Natural killer cell treated with Interleukin-12 subunit alpha and Interleukin-12 subunit beta and Interleukin-15 and Interleukin-18, amount 100 ng/mL, for 72 hours (primary cell): ENCODE data around the gene FOXRED1. TPM values are rescaled to one million over a fixed set of nuclear protein-coding genes. Genes with fewer than 3 reads are reported as not detected.

Experiments used
- ATAC-seq, 2 donors: fragments of 150-1000 bp; cut with Tn5 transposase in 1 of 2; sonication (Bioruptor Pico), chemical (Tn5 transposase) in 1 of 2; 2 replicates each; pipeline ENCODE4 v1.10.0; 2021
- DNase-seq: peaks from one replicate; pipeline ENCODE4 v3.0.0; 2022; ENCODE audit warnings: low spot score
- H3K27ac Mint-ChIP-seq, 2 donors: 1 replicate in 1 of 2; 2 replicates in 1 of 2; pipeline ENCODE4 v1.8.0; 2022; ENCODE audit warnings: mixed read lengths in 2 of 2, mild to moderate bottlenecking in 1 of 2, moderate library complexity in 1 of 2
- H3K27me3 Mint-ChIP-seq, 2 donors: 1 replicate in 1 of 2; 2 replicates in 1 of 2; pipeline ENCODE4 v1.8.0; 2022; ENCODE audit warnings: mixed read lengths in 2 of 2
- H3K36me3 Mint-ChIP-seq: one replicate; pipeline ENCODE4 v1.8.0; 2022; ENCODE audit warnings: mixed read lengths
- H3K4me1 Mint-ChIP-seq, 2 donors: 1 replicate in 1 of 2; 2 replicates in 1 of 2; pipeline ENCODE4 v1.8.0; 2022; ENCODE audit warnings: low read depth in 2 of 2, mixed read lengths in 2 of 2, mild to moderate bottlenecking in 1 of 2
- H3K4me3 Mint-ChIP-seq: one replicate; pipeline ENCODE4 v1.8.0; 2022; ENCODE audit warnings: mixed read lengths
- H3K9me3 Mint-ChIP-seq: 2 replicates; pipeline ENCODE4 v1.8.0; 2022; ENCODE audit warnings: mixed read lengths
- total RNA-seq, 2 donors: library from RNA; stranded (reverse); gene quantifications; one replicate each; pipeline ENCODE4 v1.2.3, GENCODE V29; 2022

Gene FOXRED1
- total RNA-seq, 2 donors from 2014 or later, result 39.7 to 79.6 TPM

- no peaks in the 10 kb centered on the region for H3K9me3 Mint-ChIP-seq
- peaks cover 18% of the 10 kb centered on the region for H3K36me3 Mint-ChIP-seq
- no peaks in the 10 kb centered on the region for H3K27me3 Mint-ChIP-seq
- H3K27ac Mint-ChIP-seq, result no peak overlapping the region
- ATAC-seq (no peak), DNase-seq (no peak)
- no peak overlapping the region for H3K4me3 Mint-ChIP-seq
- H3K4me1 Mint-ChIP-seq, result peaks cover 0 to 2% of the 10 kb centered on the region in 2 donors
Measured at GRCh38 chr11:126256216-126256615, 12.7 kb upstream of the FOXRED1 start.

GRCh38 chr11:126257144-126257543 is 11.8 kb upstream of the FOXRED1 start:
- H3K4me1 Mint-ChIP-seq, result peaks cover 0 to 4% of the 10 kb centered on the region in 2 donors
- no peaks in the 10 kb centered on the region for H3K27me3 Mint-ChIP-seq
- DNase-seq (no peak), ATAC-seq (no peak)
- peaks cover 21% of the 10 kb centered on the region for H3K36me3 Mint-ChIP-seq
- H3K9me3 Mint-ChIP-seq, result no peaks in the 10 kb centered on the region
- H3K27ac Mint-ChIP-seq, result no peak overlapping the region
- no peak overlapping the region for H3K4me3 Mint-ChIP-seq

DNA sequence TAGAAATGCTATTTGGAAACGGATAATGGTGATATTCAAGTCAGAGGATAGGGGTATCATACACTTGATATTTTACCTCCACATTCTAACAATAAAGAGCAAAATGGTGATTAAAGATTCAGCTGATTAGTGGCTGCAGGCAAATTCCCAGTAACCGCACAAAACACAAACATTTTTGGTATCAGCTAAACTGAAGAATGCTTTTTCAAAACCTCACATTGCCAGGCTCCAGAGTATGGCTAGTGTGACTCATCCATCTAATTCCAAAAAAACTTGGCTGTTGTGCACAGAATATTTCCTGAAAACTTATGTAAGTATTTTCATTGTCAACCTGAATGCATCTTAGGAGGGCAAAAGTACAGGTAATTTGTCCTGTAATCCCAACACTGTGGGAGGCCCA is 11.2 kb upstream of the FOXRED1 start:
- no peak for ATAC-seq
- peaks cover 21% of the 10 kb centered on the region for H3K36me3 Mint-ChIP-seq
- no peak overlapping the region for H3K27ac Mint-ChIP-seq
- H3K4me3 Mint-ChIP-seq, result no peak overlapping the region
- H3K4me1 Mint-ChIP-seq, result peaks cover 0 to 4% of the 10 kb centered on the region in 2 donors
- DNase-seq, result no peak
- H3K27me3 Mint-ChIP-seq, result no peaks in the 10 kb centered on the region
- no peaks in the 10 kb centered on the region for H3K9me3 Mint-ChIP-seq

DNA sequence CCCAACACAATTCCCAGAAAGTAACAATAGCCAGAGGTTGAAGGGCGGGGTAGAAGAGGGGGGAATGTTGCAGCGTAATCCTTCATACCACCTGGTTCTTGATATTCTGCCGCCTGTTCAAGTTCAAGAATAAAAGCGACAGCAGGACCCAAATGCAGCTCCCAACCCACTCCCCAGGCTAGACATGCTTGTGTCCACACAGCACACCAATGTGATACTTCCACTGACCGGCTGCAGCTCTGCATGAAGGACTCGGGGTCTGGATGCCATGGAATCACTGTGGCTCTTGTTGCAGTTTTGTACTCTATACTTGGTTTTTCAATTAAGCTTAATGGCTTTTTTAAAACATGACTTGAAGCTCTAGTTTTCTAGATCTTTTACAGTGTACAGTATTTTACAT is 6.7 kb upstream of the FOXRED1 start:
- Mint-ChIP-seq H3K4me1 (peaks cover 17% of the 10 kb centered on the region in 2 donors), H3K27ac (peak overlapping the region in 1 of 2 donors; percentile 30), H3K4me3 (no peak overlapping the region), H3K27me3 (no peaks in the 10 kb centered on the region), H3K9me3 (no peaks in the 10 kb centered on the region), H3K36me3 (peaks cover 41% of the 10 kb centered on the region)
- DNase-seq (no peak), ATAC-seq (no peak)

DNA sequence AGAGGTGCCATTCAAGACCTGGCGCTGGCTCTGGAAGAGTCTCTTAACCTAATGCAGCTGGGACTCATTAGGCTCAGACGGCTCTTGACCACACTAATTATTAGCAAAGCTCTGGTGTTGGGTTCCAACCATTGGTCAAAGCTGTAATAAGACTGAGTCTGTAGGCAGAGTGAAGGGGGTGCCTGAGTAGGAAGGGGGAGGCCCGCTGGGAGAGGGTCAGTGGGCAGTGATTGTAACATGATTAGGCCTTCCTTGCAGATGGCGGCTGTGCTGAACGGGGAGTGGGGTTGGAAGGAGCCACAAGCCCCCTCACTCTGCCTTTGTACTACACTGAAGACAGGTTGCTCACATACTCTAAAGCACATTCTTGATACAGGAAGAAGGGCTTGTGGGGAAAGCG is 5.5 kb upstream of the FOXRED1 start:
- Mint-ChIP-seq H3K27ac (no peak overlapping the region), H3K9me3 (no peaks in the 10 kb centered on the region), H3K36me3 (peaks cover 46% of the 10 kb centered on the region), H3K27me3 (no peaks in the 10 kb centered on the region), H3K4me1 (peaks cover 27% of the 10 kb centered on the region in 2 donors), H3K4me3 (no peak overlapping the region)
- DNase-seq (no peak), ATAC-seq (no peak)

GRCh38 chr11:126265811-126266210 is 3.1 kb upstream of the FOXRED1 start:
- Mint-ChIP-seq H3K9me3 (no peaks in the 10 kb centered on the region), H3K27me3 (no peaks in the 10 kb centered on the region), H3K4me1 (peaks cover 43 to 46% of the 10 kb centered on the region in 2 donors), H3K36me3 (peaks cover 42% of the 10 kb centered on the region), H3K27ac (peak overlapping the region; percentile 19 to 98), H3K4me3 (no peak overlapping the region)
- no peak for ATAC-seq
- no peak for DNase-seq

GRCh38 chr11:126267650-126268049 is 1.3 kb upstream of the FOXRED1 start:
- Mint-ChIP-seq H3K36me3 (peaks cover 38% of the 10 kb centered on the region), H3K4me3 (peak overlapping the region; percentile 98), H3K27ac (peak overlapping the region; percentile 98), H3K9me3 (no peaks in the 10 kb centered on the region), H3K27me3 (no peaks in the 10 kb centered on the region), H3K4me1 (peaks cover 49 to 54% of the 10 kb centered on the region in 2 donors)
- no peak for ATAC-seq
- no peak for DNase-seq

DNA sequence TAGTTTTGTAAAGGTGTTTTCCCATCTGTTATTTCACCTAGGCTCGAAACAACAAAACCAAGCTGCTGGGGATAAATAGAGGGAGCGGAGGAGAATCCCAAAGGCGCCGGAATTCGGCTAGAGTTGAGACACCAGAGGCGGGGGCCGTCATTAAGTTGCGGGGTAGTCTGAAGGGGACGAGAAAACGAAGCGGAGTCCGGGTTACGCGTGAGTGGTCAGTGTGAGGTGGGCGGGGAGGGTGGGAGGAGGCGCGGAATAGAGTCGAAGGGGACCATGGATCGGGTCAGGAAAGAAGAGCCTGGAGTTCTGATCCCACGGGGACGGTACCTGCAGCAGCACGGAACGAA is 620 bp upstream of the FOXRED1 start:
- H3K36me3 Mint-ChIP-seq, result peaks cover 41% of the 10 kb centered on the region
- no peak for DNase-seq

DNA sequence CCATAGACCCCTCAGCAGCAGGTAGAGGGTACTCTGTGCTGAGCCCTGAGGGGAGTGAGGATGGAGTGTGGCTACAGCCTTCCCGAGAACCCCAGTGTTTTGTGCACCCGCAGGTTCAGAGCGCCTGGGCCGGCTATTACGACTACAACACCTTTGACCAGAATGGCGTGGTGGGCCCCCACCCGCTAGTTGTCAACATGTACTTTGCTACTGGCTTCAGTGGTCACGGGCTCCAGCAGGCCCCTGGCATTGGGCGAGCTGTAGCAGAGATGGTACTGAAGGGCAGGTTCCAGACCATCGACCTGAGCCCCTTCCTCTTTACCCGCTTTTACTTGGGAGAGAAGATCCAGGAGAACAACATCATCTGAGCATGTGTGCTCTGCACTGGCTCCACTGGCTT is 8.4 kb downstream of the FOXRED1 start:
- DNase-seq (no peak), ATAC-seq (no peak)
- no peak overlapping the region for H3K27ac Mint-ChIP-seq
- H3K4me1 Mint-ChIP-seq, result peaks cover 32% of the 10 kb centered on the region in 2 donors
- H3K4me3 Mint-ChIP-seq, result no peak overlapping the region
- no peaks in the 10 kb centered on the region for H3K9me3 Mint-ChIP-seq
- peaks cover 22% of the 10 kb centered on the region for H3K36me3 Mint-ChIP-seq
- no peaks in the 10 kb centered on the region for H3K27me3 Mint-ChIP-seq

More for the DNA sequence above, 620 bp upstream of the FOXRED1 start:
- H3K4me3 Mint-ChIP-seq, result peak overlapping the region; percentile 98
- H3K27me3 Mint-ChIP-seq, result no peaks in the 10 kb centered on the region
- ATAC-seq, result peak; percentile 0 to 2
- peaks cover 49 to 55% of the 10 kb centered on the region in 2 donors for H3K4me1 Mint-ChIP-seq
- peak overlapping the region; percentile 98 for H3K27ac Mint-ChIP-seq
- no peaks in the 10 kb centered on the region for H3K9me3 Mint-ChIP-seq

- H3K27me3 Mint-ChIP-seq, result no peaks in the 10 kb centered on the region
- H3K27ac Mint-ChIP-seq, result no peak overlapping the region
- H3K36me3 Mint-ChIP-seq, result peaks cover 19% of the 10 kb centered on the region
- DNase-seq, result no peak
- H3K4me3 Mint-ChIP-seq, result no peak overlapping the region
- ATAC-seq, result no peak
- peaks cover 31 to 34% of the 10 kb centered on the region in 2 donors for H3K4me1 Mint-ChIP-seq
- H3K9me3 Mint-ChIP-seq, result no peaks in the 10 kb centered on the region
Measured at GRCh38 chr11:126277780-126278179, 8.8 kb downstream of the FOXRED1 start.

DNA sequence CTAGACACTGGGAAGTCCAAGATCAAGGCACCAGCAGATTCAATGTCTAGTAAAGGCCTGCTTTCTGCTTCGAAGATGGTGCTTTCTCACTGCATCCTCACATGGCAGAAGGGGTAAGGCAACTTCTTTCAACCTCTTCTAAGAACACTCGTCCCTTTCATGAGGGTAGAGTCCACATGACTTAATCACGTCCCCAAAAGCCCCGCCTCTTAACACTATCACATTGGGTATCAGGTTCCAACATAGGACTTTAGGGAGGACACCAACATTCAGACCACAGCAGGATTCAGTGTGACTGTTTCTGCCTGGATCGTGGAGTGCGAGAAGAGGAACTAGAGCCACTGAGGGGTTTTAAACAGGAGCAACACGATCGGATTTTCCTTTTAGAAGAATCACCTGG is 10.2 kb downstream of the FOXRED1 start:
- no peak for DNase-seq
- no peaks in the 10 kb centered on the region for H3K9me3 Mint-ChIP-seq
- ATAC-seq, result no peak
- H3K4me3 Mint-ChIP-seq, result no peak overlapping the region
- no peaks in the 10 kb centered on the region for H3K27me3 Mint-ChIP-seq
- H3K4me1 Mint-ChIP-seq, result peaks cover 38 to 41% of the 10 kb centered on the region in 2 donors
- H3K27ac Mint-ChIP-seq, result peak overlapping the region; percentile 87 to 95
- peaks cover 13% of the 10 kb centered on the region for H3K36me3 Mint-ChIP-seq

DNA sequence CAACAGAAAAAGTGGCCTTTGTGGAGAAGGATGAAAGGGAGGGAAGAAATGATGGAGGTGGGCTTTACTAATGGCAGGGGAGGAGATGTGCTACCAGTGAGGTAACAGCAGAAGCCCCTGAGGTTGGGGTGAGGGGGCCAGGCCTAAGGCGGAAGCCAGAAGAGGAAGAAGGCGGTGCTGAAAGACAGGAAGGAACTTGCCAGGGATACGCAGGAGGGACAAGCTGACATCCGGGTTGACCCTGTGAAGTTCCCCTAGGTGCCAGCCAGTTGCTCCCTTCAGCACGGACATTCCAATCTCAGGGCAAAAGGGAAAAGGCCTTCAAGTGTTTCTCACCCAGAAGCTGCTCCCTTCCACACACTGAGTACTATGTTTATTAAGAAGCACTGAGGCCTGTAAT is 11.6 kb downstream of the FOXRED1 start:
- DNase-seq, result no peak
- H3K36me3 Mint-ChIP-seq, result peaks cover 4% of the 10 kb centered on the region
- peaks cover 44 to 49% of the 10 kb centered on the region in 2 donors for H3K4me1 Mint-ChIP-seq
- H3K9me3 Mint-ChIP-seq, result no peaks in the 10 kb centered on the region
- H3K27ac Mint-ChIP-seq, result peak overlapping the region; percentile 87 to 95
- H3K27me3 Mint-ChIP-seq, result no peaks in the 10 kb centered on the region
- H3K4me3 Mint-ChIP-seq, result peak overlapping the region; percentile 6
- ATAC-seq, result no peak

- Mint-ChIP-seq H3K27ac (peak overlapping the region; percentile 63 to 95), H3K27me3 (no peaks in the 10 kb centered on the region), H3K4me3 (peak overlapping the region; percentile 98), H3K4me1 (peaks cover 40 to 49% of the 10 kb centered on the region in 2 donors), H3K9me3 (no peaks in the 10 kb centered on the region), H3K36me3 (no peaks in the 10 kb centered on the region)
- DNase-seq (no peak), ATAC-seq (no peak)
Measured at GRCh38 chr11:126281245-126281644, 12.3 kb downstream of the FOXRED1 start.

DNA sequence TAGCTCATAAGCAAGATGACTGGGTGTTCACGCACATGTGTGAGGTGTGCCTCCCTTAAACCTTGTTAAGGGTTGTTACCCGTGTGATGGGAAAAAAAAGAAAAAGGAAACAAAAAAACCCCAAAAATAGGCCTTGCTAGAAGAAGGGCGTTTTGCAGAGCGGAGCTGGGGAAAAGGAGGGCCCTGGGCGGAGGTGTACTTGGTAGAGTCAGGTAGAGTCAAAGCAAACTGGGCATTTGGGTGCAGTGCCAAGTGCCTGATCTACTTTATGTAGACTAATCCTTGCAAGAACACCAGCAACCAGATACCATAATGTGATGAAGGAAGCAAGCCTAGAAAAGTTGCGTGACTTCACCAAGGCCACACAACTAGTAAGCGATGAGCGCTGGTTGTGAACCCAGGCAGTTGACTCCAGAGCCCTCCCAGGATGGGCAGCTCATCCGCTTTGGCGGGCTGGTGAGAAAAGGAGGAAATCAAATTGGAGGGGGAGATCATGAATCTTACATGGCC is 12.8 kb downstream of the FOXRED1 start:
- Mint-ChIP-seq H3K27me3 (no peaks in the 10 kb centered on the region), H3K4me1 (peaks cover 41 to 49% of the 10 kb centered on the region in 2 donors), H3K9me3 (no peaks in the 10 kb centered on the region), H3K4me3 (peak overlapping the region; percentile 98), H3K27ac (peak overlapping the region; percentile 85 to 95), H3K36me3 (no peaks in the 10 kb centered on the region)
- DNase-seq, result no peak
- no peak for ATAC-seq

DNA sequence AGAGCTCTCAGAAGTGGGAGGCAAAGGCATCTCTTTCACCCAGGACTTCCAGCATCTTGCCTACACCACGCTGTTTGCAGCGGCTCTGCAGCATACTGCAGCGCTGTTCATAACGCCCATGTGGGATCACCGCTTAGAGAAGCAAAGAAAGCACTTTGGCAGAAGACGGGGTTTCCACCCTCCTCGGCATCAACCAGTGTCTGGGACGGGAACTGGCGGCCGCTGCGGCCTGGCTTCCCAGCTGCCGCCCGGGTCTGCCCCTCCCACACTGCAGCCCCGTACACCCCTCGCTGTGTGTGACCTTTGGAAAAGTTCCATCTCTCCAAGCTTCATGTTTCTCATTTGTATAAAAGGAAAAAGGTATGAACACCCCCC is 13.4 kb downstream of the FOXRED1 start:
- Mint-ChIP-seq H3K4me1 (peaks cover 43 to 49% of the 10 kb centered on the region in 2 donors), H3K9me3 (no peaks in the 10 kb centered on the region), H3K4me3 (peak overlapping the region; percentile 98), H3K27me3 (no peaks in the 10 kb centered on the region), H3K27ac (peak overlapping the region; percentile 85 to 95), H3K36me3 (no peaks in the 10 kb centered on the region)
- ATAC-seq, result peak; percentile 4 to 66
- no peak for DNase-seq
